Subcutaneous adipose tissue (tissue), 4 donors: ENCODE data around the gene IPO5. TPM values are rescaled to one million over a fixed set of nuclear protein-coding genes. Genes with fewer than 3 reads are reported as not detected.

Experiments used
- total RNA-seq, 4 donors: library from RNA; depleted of rRNA; stranded (reverse); fragments of >200 nt; gene quantifications; one replicate each; pipeline ENCODE4 v1.1.0, GENCODE V29; 2016
- TF ChIP-seq, protein P1 (sequence below): fragments of 450-650 bp; IDR thresholded peaks from one replicate; pipeline ENCODE4 v1.5.1; 2016; ENCODE audit warnings: low read depth, mild to moderate bottlenecking, control low read depth, antibody characterized with exemption, moderate library complexity

The IPO5 gene
- total RNA-seq, 4 donors from 2014 or later = 98.8 to 155 (median 142) TPM

DNA sequence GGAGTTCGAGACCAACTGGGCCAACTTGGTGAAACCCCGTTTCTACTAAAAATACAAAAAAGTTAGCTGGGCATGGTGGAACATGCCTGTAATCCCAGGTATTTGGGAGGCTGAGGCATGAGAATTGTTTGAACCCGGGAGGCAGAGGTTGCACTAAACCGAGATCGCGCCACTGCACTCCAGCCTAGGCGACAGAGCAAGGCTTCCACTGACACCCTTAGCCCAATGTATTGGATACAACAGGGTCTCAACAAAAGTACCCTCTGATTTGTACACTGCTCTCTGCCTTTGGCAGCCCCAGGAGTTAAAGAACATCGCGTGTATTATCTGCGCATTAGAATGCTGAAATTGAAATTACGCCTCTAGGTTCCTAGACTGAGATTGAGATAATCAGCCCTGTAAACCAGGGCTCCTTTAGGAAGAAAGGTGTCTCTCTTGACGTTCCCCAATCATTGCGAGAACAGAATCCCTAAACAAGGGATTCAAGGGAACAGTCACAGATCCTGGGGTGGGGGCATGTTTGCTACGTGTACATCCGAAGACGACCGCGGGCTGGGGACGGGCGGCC, 21.9 kb downstream of the IPO5 start:
- TF ChIP-seq, protein P1, sequence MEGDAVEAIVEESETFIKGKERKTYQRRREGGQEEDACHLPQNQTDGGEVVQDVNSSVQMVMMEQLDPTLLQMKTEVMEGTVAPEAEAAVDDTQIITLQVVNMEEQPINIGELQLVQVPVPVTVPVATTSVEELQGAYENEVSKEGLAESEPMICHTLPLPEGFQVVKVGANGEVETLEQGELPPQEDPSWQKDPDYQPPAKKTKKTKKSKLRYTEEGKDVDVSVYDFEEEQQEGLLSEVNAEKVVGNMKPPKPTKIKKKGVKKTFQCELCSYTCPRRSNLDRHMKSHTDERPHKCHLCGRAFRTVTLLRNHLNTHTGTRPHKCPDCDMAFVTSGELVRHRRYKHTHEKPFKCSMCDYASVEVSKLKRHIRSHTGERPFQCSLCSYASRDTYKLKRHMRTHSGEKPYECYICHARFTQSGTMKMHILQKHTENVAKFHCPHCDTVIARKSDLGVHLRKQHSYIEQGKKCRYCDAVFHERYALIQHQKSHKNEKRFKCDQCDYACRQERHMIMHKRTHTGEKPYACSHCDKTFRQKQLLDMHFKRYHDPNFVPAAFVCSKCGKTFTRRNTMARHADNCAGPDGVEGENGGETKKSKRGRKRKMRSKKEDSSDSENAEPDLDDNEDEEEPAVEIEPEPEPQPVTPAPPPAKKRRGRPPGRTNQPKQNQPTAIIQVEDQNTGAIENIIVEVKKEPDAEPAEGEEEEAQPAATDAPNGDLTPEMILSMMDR = no peak

DNA sequence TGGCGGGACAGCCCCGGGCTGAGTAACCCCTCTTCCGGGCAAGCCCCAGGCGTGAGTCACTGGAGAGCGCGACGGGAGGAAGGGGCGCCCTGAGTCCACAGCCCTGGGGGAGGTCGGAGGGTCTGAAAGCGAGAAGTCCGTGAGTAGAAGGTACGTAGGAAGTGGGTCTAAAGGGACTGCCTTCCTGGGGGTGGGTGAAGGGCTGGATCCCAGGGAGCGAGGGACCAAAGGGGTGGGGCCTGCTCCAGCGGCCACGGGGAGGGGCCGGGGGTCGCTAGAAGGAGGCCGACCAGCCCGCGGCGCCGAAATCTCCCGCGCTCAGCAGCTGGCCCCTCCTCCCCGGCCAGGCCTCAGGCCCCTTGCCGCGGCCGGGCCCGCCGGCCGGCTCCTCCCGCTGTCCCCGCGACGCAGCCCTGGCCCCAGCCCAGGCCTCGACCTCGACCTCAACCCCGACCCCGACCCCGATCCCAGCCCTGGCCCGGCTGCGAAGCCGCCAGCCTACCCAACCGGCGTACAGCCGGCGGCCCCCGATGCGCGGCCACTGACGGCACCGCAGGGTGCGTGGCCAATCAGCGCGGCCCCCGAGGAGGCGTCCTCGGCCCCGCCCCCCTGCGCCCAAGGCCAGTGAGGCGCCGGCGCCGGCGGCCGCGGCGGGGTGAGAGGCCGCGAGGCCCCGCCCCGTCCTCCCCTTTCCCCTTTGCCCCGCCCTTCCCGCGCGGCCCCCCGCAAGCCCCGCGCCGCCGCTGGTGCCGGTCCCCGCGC, 22.6 kb downstream of the IPO5 start:
- TF ChIP-seq, protein P1 = no peak

DNA sequence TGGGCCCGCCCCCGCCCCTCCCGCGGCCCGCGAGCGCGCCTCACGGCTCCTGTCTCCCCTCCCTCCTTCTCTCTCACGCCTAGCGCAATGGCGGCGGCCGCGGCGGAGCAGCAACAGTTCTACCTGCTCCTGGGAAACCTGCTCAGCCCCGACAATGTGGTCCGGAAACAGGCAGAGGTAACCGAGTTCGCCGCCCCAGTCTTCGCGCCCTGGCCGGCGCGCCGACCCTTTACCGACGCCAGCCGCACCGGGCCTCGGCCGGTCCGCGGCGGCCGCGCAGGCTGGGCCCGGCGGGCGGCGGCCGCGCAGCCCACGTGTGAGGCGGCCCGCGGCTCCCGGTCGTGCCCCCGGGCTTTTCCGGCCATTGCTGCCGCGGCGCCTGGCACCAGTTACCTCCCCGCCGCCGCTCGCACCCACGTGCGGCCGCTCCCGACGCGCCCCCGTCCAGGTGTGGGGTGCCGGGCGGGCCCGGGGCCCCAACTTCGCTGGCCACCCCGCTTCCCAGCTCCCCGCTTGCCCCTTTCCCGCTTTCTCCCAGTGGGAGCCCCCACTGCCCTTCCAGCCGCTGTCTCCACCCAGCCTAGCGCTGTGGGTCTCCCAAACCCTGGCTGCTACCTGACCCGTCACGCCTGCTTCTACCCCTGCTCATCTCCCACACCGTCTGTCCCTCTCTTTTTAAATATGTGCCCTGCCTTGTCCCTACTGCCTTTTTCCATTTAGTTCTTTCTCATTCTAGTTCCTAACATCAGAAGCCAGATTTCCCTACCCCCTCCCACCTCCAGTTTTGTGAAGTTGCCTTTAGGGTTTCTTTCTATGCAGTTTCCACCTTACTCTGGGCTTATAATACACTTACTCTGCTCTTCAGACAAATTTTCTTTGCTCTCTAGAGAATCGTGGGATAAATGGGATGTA, 23.4 kb downstream of the IPO5 start:
- TF ChIP-seq, protein P1 = no peak

DNA sequence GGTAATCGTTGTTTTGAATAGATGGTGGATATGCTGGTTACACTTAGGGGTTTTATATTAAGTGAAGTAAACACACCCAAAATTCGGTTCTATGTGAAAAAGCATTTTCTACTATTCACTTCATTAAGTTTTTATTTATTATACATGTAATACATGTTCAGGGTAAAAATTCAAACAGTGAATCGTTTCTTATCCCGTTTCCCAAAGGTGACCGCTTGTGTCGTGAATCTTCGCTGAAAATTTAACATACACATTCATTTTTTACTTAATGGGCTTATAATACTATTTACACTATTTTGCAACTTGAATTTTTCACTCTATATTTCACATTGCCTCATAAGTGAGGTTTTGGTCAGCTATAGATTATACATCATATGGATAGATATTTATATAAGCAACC, 24.5 kb downstream of the IPO5 start:
- TF ChIP-seq, protein P1 = no peak

DNA sequence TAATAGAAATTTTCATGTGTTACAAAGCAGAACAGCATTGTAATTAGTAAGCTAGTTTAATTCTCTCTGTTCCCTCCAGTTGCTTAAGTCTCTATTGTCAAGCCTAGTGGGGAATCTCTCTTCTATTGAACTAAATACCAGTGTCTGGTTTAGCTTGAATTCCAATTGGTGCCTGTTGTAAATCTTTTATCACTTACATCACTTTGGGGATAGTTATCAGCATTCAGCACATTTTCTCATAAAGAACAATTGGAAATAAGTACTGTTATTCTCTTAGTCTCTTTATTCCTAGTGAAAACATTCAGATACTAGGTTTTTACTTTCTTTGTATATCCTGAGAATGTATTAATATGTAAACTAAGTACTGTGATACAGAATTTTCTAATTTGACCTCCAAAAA, 25.2 kb downstream of the IPO5 start:
- TF ChIP-seq, protein P1 = no peak

DNA sequence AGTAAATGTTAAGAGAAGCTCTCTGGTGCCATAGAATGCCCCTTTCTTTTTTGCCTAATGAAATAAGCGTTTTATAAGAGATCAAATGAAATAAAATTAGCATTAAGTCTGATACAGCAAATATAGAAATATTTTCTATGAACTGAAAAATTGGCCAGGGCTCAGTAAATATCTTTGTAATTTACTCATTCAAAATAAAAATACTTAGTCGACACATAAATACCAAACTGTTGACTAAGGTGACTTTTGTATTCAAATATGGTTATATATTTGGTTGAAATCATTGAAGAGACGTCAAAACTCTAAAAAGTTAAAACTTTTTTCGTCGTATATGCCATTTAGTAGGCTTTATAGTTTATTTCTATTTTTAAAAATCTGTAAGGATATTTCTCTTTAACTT, 25.6 kb downstream of the IPO5 start:
- TF ChIP-seq, protein P1 = no peak

DNA sequence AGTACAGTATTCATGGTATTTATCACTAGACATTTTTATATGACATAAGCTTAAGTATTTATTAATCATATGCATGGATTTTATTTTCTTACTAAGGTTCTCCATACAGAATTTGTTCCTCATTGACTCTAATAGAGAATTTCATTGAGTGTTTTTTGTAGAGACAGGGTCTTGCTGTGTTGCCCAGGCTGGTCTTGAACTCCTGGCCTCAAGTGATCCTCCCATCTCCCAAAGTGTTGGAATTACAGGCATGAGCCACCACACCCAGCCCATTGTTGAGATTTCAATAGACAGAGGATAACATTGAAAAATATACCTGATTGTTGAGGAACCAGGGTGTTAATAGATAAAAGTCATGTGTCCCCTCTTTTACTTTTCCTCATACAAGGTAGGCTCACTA, 26.1 kb downstream of the IPO5 start:
- TF ChIP-seq, protein P1 = no peak
